SK-N-MC (cell line): ENCODE results near the gene HCAR2.

Experiments used
- EZH2 ChIP-seq: fragments of 200-600 bp; sonication (generic); IDR thresholded peaks from one replicate; pipeline ENCODE4 v1.6.1; 2017; ENCODE audit warnings: antibody characterized with exemption
- POLR2AphosphoS5 ChIP-seq: IDR thresholded peaks from 2 replicates; pipeline ENCODE4 v1.6.1; 2012; ENCODE audit warnings: mild to moderate bottlenecking, low read depth, low read length, borderline replicate concordance

DNA sequence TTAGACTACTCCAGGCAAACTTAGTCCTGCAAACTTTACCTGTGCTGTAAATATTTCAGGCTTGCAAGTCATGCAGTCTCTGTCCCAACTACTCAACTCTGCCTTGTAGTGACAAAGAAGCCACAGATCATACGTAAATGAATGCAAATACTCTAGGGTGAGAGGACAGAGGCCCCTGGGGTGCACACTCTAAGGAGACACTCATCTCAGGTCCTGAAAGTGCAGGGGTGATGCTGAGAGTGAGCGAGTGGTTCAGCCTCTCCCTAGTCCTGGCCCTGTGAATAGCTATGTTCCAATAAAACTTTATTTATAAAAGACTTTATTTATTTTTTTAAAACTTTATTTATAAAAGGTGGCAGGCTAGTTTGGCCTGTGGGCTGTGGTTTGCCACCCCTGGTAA lies 34.9 kb downstream of the HCAR2 start:
- TF ChIP-seq POLR2AphosphoS5 = no peak
- TF ChIP-seq EZH2 = no peak
